Neural progenitor cell (in vitro differentiated cells): Measurements from ENCODE around the gene OR52W1. TPM values are rescaled to one million over a fixed set of nuclear protein-coding genes. Genes with fewer than 3 reads are reported as not detected.
"Not testable (repeated sequence)": the region's sequence is repeated elsewhere in the genome, so short reads cannot be mapped to it uniquely, and the experiment has no call there.

Experiments
- DNase-seq: peaks from one replicate; pipeline ENCODE4 v3.0.0-alpha.2; 2016; ENCODE audit warnings: low spot score
- H2AFZ ChIP-seq: fragments of 200-600 bp; sonication (generic); replicated peaks from 2 replicates; pipeline ENCODE4 v1.6.1; 2016; ENCODE audit warnings: antibody characterized with exemption
- H3F3A ChIP-seq: fragments of 200-600 bp; sonication (generic); 2 replicates; pipeline ENCODE4 v1.6.1; 2016; ENCODE audit warnings: antibody characterized with exemption, low read depth
- H3K27ac ChIP-seq: fragments of 200-600 bp; sonication (generic); 2 replicates; pipeline ENCODE4 v1.5.1; 2016; ENCODE audit warnings: mild to moderate bottlenecking
- H3K27me3 ChIP-seq: fragments of 200-600 bp; sonication (generic); 2 replicates; pipeline ENCODE4 v1.6.1; 2016; ENCODE audit warnings: mild to moderate bottlenecking, moderate library complexity
- H3K36me3 ChIP-seq: fragments of 200-600 bp; sonication (generic); 2 replicates; pipeline ENCODE4 v1.5.1; 2016
- H3K4me1 ChIP-seq: fragments of 200-600 bp; sonication (generic); 2 replicates; pipeline ENCODE4 v1.6.1; 2016; ENCODE audit warnings: mixed run types
- H3K4me2 ChIP-seq: fragments of 200-600 bp; sonication (generic); 2 replicates; pipeline ENCODE4 v1.6.1; 2016
- H3K4me3 ChIP-seq: fragments of 200-600 bp; sonication (generic); 2 replicates; pipeline ENCODE4 v1.5.1; 2016
- H3K79me2 ChIP-seq: fragments of 200-600 bp; sonication (generic); 2 replicates; pipeline ENCODE4 v1.6.1; 2016; ENCODE audit warnings: low read depth
- H3K9ac ChIP-seq: fragments of 200-600 bp; sonication (generic); 2 replicates; pipeline ENCODE4 v1.6.1; 2016
- H3K9me3 ChIP-seq: fragments of 200-600 bp; sonication (generic); 2 replicates; pipeline ENCODE4 v1.5.1; 2016; ENCODE audit warnings: low read depth
- H4K20me1 ChIP-seq: fragments of 200-600 bp; sonication (generic); 2 replicates; pipeline ENCODE4 v1.6.1; 2016; ENCODE audit warnings: low read depth
- H3K27ac Mint-ChIP-seq: 3 replicates; pipeline ENCODE4 v1.8.0; 2021; ENCODE audit warnings: mixed read lengths
- H3K27me3 Mint-ChIP-seq: 2 replicates; pipeline ENCODE4 v1.8.0; 2022; ENCODE audit warnings: low read depth, mild to moderate bottlenecking, inconsistent platforms, moderate library complexity, mixed read lengths; ENCODE audit not compliant: insufficient read depth
- H3K36me3 Mint-ChIP-seq: 3 replicates; pipeline ENCODE4 v1.8.0; 2021; ENCODE audit warnings: mixed read lengths
- H3K4me1 Mint-ChIP-seq: 3 replicates; pipeline ENCODE4 v1.8.0; 2021; ENCODE audit warnings: mixed read lengths
- H3K4me3 Mint-ChIP-seq: 3 replicates; pipeline ENCODE4 v1.8.0; 2021; ENCODE audit warnings: mild to moderate bottlenecking, moderate library complexity, mixed read lengths
- H3K9me3 Mint-ChIP-seq: 3 replicates; pipeline ENCODE4 v1.8.0; 2020; ENCODE audit warnings: mixed read lengths
- CTCF ChIP-seq: fragments of 200-600 bp; sonication (generic); IDR thresholded peaks from 2 replicates; pipeline ENCODE4 v1.5.1; 2017; ENCODE audit warnings: antibody characterized with exemption, mild to moderate bottlenecking
- EZH2 ChIP-seq: fragments of 200-600 bp; sonication (generic); IDR thresholded peaks from 2 replicates; pipeline ENCODE4 v1.6.1; 2017; ENCODE audit warnings: antibody characterized with exemption, mild to moderate bottlenecking, moderate library complexity
- EZH2phosphoT487 ChIP-seq: fragments of 200-600 bp; sonication (generic); IDR thresholded peaks from 2 replicates; pipeline ENCODE4 v1.6.1; 2017; ENCODE audit warnings: antibody characterized with exemption
- total RNA-seq: library from RNA; depleted of rRNA; stranded (reverse); fragments of >200 nt; gene quantifications from 2 replicates; pipeline ENCODE4 v1.2.3, GENCODE V29; 2015; ENCODE audit warnings: low replicate concordance

Gene OR52W1
- total RNA-seq, 1 donor from 2014 or later = not detected

- Mint-ChIP-seq H3K27ac (peak overlapping the region; percentile 7), H3K4me1 (peaks cover 8% of the 10 kb centered on the region)
Measured at GRCh38 chr11:6240781-6241180, 41.8 kb downstream of the OR52W1 start.

DNA sequence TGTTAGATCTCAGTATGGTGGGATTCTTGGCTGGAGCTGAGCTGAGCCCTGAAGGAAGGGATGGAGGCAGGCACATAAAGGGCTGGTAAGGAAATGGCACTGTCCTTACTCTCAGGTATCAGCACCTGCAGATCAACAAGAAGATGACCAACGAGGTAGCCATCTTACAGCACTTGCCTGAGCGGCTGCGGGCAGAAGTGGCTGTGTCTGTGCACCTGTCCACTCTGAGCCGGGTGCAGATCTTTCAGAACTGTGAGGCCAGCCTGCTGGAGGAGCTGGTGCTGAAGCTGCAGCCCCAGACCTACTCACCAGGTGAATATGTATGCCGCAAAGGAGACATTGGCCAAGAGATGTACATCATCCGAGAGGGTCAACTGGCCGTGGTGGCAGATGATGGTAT, 42.3 kb downstream of the OR52W1 start:
- no peaks in the 10 kb centered on the region for H3K36me3 ChIP-seq
- H4K20me1 ChIP-seq = no peaks in the 10 kb centered on the region
- no peaks in the 10 kb centered on the region for H3K27me3 ChIP-seq
- no peaks in the 10 kb centered on the region for H3K79me2 ChIP-seq
- no peaks in the 10 kb centered on the region for H3K9me3 ChIP-seq
- no peak overlapping the region for H3K27ac Mint-ChIP-seq
- no peaks in the 10 kb centered on the region for H3K36me3 Mint-ChIP-seq
- H3K4me1 Mint-ChIP-seq = peaks cover 8% of the 10 kb centered on the region
- no peak overlapping the region for H2AFZ ChIP-seq
- H3F3A ChIP-seq = no peaks in the 10 kb centered on the region
- H3K9me3 Mint-ChIP-seq = peaks cover 6% of the 10 kb centered on the region
- H3K27ac ChIP-seq = no peak overlapping the region
- no peak overlapping the region for H3K4me3 Mint-ChIP-seq
- no peak for DNase-seq
- no peak overlapping the region for H3K4me3 ChIP-seq
- TF ChIP-seq CTCF = no peak
- TF ChIP-seq EZH2phosphoT487 = no peak
- no peak for TF ChIP-seq EZH2
- no peak overlapping the region for H3K9ac ChIP-seq
- no peaks in the 10 kb centered on the region for H3K4me1 ChIP-seq
- H3K4me2 ChIP-seq = no peak overlapping the region
- peaks cover 11% of the 10 kb centered on the region for H3K27me3 Mint-ChIP-seq

More at GRCh38 chr11:6240781-6241180, 41.8 kb downstream of the OR52W1 start:
- no peaks in the 10 kb centered on the region for H3K4me1 ChIP-seq
- H3F3A ChIP-seq = peaks cover 5% of the 10 kb centered on the region
- no peak overlapping the region for H2AFZ ChIP-seq
- Mint-ChIP-seq H3K36me3 (no peaks in the 10 kb centered on the region), H3K4me3 (peak overlapping the region; percentile 18), H3K27me3 (peaks cover 11% of the 10 kb centered on the region), H3K9me3 (peaks cover 6% of the 10 kb centered on the region)
- H3K4me3 ChIP-seq = no peak overlapping the region
- H4K20me1 ChIP-seq = no peaks in the 10 kb centered on the region
- TF ChIP-seq EZH2phosphoT487 = no peak
- no peaks in the 10 kb centered on the region for H3K36me3 ChIP-seq
- DNase-seq = no peak
- H3K9ac ChIP-seq = no peak overlapping the region
- H3K27me3 ChIP-seq = no peaks in the 10 kb centered on the region
- no peak overlapping the region for H3K27ac ChIP-seq
- no peaks in the 10 kb centered on the region for H3K9me3 ChIP-seq
- no peaks in the 10 kb centered on the region for H3K79me2 ChIP-seq
- no peak overlapping the region for H3K4me2 ChIP-seq

GRCh38 chr11:6245536-6245935, 46.5 kb downstream of the OR52W1 start:
- no peak for DNase-seq
- Histone ChIP-seq H3K4me1 (no peaks in the 10 kb centered on the region), H3K4me2 (no peak overlapping the region), H2AFZ (no peak overlapping the region), H3K27ac (no peak overlapping the region), H3F3A (no peaks in the 10 kb centered on the region), H3K79me2 (no peaks in the 10 kb centered on the region), H3K4me3 (no peak overlapping the region), H4K20me1 (no peaks in the 10 kb centered on the region), H3K9me3 (no peaks in the 10 kb centered on the region), H3K27me3 (no peaks in the 10 kb centered on the region), H3K36me3 (no peaks in the 10 kb centered on the region), H3K9ac (no peak overlapping the region)
- Mint-ChIP-seq H3K36me3 (no peaks in the 10 kb centered on the region), H3K27ac (no peak overlapping the region), H3K4me3 (no peak overlapping the region), H3K27me3 (peaks cover 7% of the 10 kb centered on the region), H3K4me1 (peaks cover 8% of the 10 kb centered on the region), H3K9me3 (peaks cover 3% of the 10 kb centered on the region)
- TF ChIP-seq CTCF = no peak
- TF ChIP-seq EZH2 = no peak
- no peak for TF ChIP-seq EZH2phosphoT487

- no peaks in the 10 kb centered on the region for H3F3A ChIP-seq
- H3K4me3 Mint-ChIP-seq = no peak overlapping the region
- H3K36me3 ChIP-seq = no peaks in the 10 kb centered on the region
- H3K4me3 ChIP-seq = no peak overlapping the region
- H3K36me3 Mint-ChIP-seq = no peaks in the 10 kb centered on the region
- no peak overlapping the region for H3K27ac ChIP-seq
- DNase-seq = no peak
- H3K4me1 Mint-ChIP-seq = peaks cover 6% of the 10 kb centered on the region
- no peak overlapping the region for H3K27ac Mint-ChIP-seq
- no peak overlapping the region for H3K4me2 ChIP-seq
- H3K9me3 Mint-ChIP-seq = no peaks in the 10 kb centered on the region
- H3K9ac ChIP-seq = no peak overlapping the region
- no peak for TF ChIP-seq CTCF
- no peak for TF ChIP-seq EZH2
- TF ChIP-seq EZH2phosphoT487 = no peak
- no peaks in the 10 kb centered on the region for H4K20me1 ChIP-seq
- no peaks in the 10 kb centered on the region for H3K9me3 ChIP-seq
- peaks cover 7% of the 10 kb centered on the region for H3K27me3 Mint-ChIP-seq
- H3K79me2 ChIP-seq = no peaks in the 10 kb centered on the region
- peaks cover 9% of the 10 kb centered on the region for H3K4me1 ChIP-seq
- no peaks in the 10 kb centered on the region for H3K27me3 ChIP-seq
- no peak overlapping the region for H2AFZ ChIP-seq
Measured at GRCh38 chr11:6248248-6248647, 49.2 kb downstream of the OR52W1 start.

DNA sequence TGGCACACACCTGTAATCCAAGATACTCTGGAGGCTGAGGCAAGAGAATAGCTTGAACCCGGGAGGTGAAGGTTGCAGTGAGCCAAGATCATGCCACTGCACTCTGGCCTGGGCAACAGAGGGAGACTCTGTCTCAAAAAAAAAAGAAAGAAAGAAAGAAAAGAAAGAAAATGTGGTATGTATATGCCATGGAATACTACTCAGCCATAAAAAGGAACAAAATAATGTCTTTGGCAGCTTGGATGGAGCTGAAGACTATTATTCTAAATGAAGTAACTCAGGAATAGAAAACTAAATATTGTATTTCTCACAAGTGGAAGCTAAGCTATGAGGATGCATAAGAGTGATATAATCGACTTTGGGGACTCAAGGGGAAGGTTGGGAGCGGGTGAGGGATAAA, 49.9 kb downstream of the OR52W1 start:
- not testable (repeated sequence) for H3F3A ChIP-seq, H3K27ac Mint-ChIP-seq, H3K9me3 ChIP-seq, H4K20me1 ChIP-seq, H3K9me3 Mint-ChIP-seq, H3K36me3 Mint-ChIP-seq, H3K4me3 ChIP-seq, H3K27me3 Mint-ChIP-seq, H3K9ac ChIP-seq, H2AFZ ChIP-seq, DNase-seq, H3K4me2 ChIP-seq, H3K4me1 ChIP-seq, H3K27me3 ChIP-seq, H3K36me3 ChIP-seq, H3K79me2 ChIP-seq, H3K4me1 Mint-ChIP-seq, H3K27ac ChIP-seq, H3K4me3 Mint-ChIP-seq
